Caki2 (cell line): ENCODE results near the gene MYO5B. TPM values are rescaled to one million over a fixed set of nuclear protein-coding genes. Genes with fewer than 3 reads are reported as not detected.
"Not testable (repeated sequence)": the region's sequence is repeated elsewhere in the genome, so short reads cannot be mapped to it uniquely, and the experiment has no call there.

Experiments used
- DNase-seq: peaks from one replicate; pipeline ENCODE4 v3.0.0-alpha.2; 2015; ENCODE audit warnings: low read depth
- in situ Hi-C: cut with HindIII; loops from 2 replicates; pipeline ENCODE4 v1.10.0; 2016; ENCODE audit warnings: low sequenced_read_pairs, low pct_unique_long_range_greater_than_20kb, mixed read lengths
- total RNA-seq: library from RNA; depleted of rRNA; stranded (reverse); fragments of >200 nt; shearing (Covaris generic); gene quantifications from 2 replicates; pipeline ENCODE4 v1.2.3, GENCODE V29; 2014; ENCODE audit warnings: low replicate concordance

The MYO5B gene
- total RNA-seq, 1 experiment from 2014 or later: 9.6 TPM

GRCh38 chr18:49827996-49828395 is 367.0 kb downstream of the MYO5B start:
- no peak for DNase-seq
- in situ Hi-C loops: no loop called here

GRCh38 chr18:49819823-49820671 is 374.9 kb downstream of the MYO5B start:
- in situ Hi-C loops: no loop called here
- no peak for DNase-seq

- in situ Hi-C loops: no loop called here
- DNase-seq: no peak
These were observed 375.8 kb downstream of the MYO5B start for GRCh38 chr18:49819071-49819662.

GRCh38 chr18:49817947-49818346 is 377.0 kb downstream of the MYO5B start:
- in situ Hi-C loops: no loop called here
- DNase-seq: no peak

GRCh38 chr18:49815927-49816326 is 379.0 kb downstream of the MYO5B start:
- DNase-seq: no peak
- in situ Hi-C loops: no loop called here

- peak; percentile 51 for DNase-seq
- in situ Hi-C loops: no loop called here
These were observed 380.8 kb downstream of the MYO5B start for GRCh38 chr18:49814147-49814499.

GRCh38 chr18:49813319-49814146 is 381.4 kb downstream of the MYO5B start, which contains the start of gene ACAA2:
Gene ACAA2, minus strand, starts transcription at chr18:49813533. Its CDS starts 49 bp downstream, at chr18:49813484.
- in situ Hi-C loops: no loop called here
- DNase-seq: peak; percentile 70

GRCh38 chr18:49813069-49813318 is 382.0 kb downstream of the MYO5B start:
- DNase-seq: no peak
- in situ Hi-C loops: no loop called here

GRCh38 chr18:49812286-49813068 is 382.5 kb downstream of the MYO5B start:
- in situ Hi-C loops: no loop called here
- peak; percentile 35 for DNase-seq

- in situ Hi-C loops: no loop called here
- peak; percentile 19 for DNase-seq
These were observed 383.6 kb downstream of the MYO5B start for GRCh38 chr18:49811151-49811938.

- DNase-seq, in situ Hi-C loops: not testable (repeated sequence)
These were observed 386.3 kb downstream of the MYO5B start for GRCh38 chr18:49808553-49809191.

- DNase-seq: no peak
- in situ Hi-C loops: no loop called here
These were observed 390.9 kb downstream of the MYO5B start for GRCh38 chr18:49804096-49804495.

GRCh38 chr18:49802623-49803022 is 392.3 kb downstream of the MYO5B start:
- in situ Hi-C loops: no loop called here
- no peak for DNase-seq

GRCh38 chr18:49800491-49800890 is 394.5 kb downstream of the MYO5B start:
- DNase-seq, in situ Hi-C loops: not testable (repeated sequence)

- in situ Hi-C loops: not testable (repeated sequence)
These were observed 395.1 kb downstream of the MYO5B start for GRCh38 chr18:49799806-49800205.

GRCh38 chr18:49798001-49798400 is 396.9 kb downstream of the MYO5B start:
- in situ Hi-C loops: no loop called here
- DNase-seq: no peak

More at GRCh38 chr18:49799806-49800205, 395.1 kb downstream of the MYO5B start:
- DNase-seq: not testable (repeated sequence)
